AG08396 (cell line): ENCODE results near the gene GRM8.

Experiments used
- DNase-seq: peaks from one replicate; pipeline ENCODE4 v3.0.0; 2012; ENCODE audit warnings: low spot score, mixed read lengths

GRM8 gene

GRCh38 chr7:127230192-127230925, 22.4 kb downstream of the GRM8 start:
- DNase-seq = no peak

DNA sequence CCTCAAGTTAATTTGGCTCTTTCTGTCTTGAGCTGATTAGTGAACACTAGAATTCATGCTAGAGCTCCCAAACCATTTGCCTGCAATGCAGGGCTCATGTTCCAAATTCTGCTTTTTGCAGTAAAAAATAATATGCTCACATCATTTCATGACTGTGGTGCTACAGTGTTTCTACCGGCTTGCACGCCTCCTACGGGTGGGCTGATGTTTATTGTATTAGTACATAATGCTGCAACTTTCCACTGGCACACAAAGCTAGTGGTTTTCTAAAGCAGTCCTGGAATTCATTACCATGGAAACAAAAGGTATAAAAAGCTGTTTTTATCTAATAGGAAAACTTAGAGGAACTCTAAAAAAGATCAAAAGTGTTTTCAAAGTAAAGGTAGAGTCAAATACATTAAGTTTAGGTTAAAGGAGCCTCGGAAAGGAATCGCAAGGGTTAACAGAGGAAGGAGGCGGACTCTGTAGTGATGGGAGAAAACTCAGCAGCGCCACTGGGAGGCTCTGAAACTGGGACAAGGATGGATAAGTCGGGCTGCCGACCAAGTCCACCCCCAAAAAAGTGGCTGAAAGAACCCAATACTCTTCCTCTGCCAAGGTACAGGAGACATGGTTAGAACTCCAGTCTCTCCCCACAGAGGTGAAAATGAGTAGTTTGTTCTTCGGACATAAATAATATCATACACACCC, 25.9 kb downstream of the GRM8 start:
- no peak for DNase-seq

DNA sequence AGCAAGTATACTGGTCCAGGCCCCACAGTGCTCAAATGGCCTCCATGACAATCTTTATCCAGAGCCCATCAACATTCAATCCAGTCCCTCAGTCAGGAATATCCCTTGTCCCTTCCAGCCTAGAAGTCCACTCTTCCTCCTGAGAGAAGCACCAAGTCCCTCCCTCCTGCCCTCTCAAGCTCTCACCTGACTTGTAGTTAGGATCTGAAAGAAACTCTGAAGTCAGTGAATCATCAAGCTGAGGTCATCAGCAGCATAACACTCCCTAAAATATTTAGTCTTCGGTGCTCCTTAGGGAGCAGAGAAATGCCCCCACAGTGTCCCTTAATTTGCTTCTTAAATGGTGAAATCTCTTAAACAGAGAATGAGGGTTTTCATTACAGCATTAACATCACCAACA, 31.0 kb downstream of the GRM8 start:
- DNase-seq = no peak

DNA sequence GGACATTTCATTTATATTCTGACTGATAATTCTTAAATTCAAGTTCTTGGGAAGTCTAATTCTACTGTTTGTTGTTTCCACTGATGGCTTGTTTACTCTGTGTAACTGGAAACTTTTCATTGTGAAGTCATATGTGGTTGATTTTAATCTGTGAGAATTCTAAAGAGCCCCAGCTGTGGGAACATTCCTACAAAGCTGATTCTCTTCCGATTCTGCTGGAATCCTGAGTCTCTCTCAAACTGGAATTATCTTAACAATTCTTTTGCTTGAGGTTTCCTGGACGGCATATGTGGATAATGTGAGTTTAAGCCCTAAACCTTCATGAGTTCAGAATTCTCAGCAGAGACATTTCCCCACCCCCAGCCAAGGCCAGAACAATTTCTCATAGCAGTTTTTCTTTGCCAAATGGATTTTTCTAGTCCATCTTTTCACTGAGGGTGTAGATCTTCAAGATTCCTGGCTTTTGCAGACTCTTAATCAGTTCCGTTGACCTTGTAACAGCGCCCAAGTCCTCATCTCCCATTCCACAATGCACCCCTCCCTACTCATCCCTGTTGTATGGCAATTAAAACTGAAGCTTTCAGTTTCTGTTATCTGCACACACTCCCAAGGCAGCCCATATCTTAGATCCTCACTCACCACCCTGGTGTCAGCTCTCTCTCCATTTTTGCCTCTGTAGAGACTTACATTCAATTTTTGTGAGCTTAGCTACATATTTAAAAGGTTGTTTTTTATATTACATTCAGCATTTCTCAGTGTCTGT, 37.6 kb downstream of the GRM8 start:
- no peak for DNase-seq

DNA sequence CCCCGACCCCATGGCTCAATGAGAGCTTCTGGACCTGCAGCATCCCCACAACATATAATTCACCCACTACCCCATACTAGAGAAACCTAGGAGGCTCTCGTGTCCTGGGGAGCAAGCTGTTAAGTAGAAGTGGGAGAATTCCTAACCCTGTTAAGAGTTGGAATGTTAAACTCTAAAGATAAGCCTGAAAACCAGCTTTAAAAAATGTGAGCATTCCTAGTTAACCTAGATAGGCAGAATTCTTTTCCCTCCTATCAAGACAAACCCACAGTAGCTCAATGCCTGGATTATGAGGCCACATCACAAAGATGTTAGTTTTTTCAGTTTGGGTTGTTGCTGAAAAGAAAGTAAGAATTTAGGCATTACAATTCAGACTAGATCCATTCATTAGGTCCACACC, 42.9 kb downstream of the GRM8 start:
- DNase-seq = no peak

DNA sequence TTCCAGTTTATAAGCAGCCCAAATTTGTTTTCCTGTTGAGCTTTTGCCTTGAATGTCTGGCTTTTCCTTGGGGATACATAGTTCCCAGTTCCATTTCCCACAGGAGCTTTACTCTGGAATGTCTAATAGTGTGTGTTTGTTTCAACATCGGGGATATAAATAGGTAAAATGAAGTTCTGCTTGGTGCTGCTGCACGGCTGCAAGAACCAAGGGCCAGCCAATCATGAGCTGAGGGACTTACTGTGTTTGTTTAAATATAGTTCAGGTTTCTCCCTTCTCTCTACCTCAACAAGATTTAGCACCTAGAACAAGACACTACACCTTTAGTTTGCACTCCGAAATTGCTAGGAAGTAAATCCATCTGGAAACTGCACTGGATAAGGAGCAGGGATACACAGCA, 43.9 kb downstream of the GRM8 start:
- no peak for DNase-seq

DNA sequence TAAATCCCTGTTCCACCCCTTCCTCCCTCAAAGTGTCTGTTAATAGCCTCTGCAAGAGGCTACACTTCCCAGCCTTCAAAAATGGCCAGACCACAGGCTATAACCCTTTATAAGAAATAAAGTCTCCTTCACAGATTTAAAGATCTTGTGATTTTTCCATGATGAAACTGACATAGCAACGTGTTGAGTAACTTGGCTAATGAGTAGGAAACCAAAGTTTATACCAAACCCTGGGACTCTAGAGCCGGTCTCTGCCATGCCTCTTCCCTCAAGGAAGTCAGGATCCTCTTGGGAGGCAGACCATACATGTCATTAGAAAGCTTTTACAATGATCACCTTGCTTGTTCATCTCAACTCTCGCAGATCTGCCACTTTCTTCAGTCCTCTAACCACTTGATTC, 44.4 kb downstream of the GRM8 start:
- DNase-seq = no peak

GRCh38 chr7:127207806-127208205, 44.9 kb downstream of the GRM8 start:
- no peak for DNase-seq

DNA sequence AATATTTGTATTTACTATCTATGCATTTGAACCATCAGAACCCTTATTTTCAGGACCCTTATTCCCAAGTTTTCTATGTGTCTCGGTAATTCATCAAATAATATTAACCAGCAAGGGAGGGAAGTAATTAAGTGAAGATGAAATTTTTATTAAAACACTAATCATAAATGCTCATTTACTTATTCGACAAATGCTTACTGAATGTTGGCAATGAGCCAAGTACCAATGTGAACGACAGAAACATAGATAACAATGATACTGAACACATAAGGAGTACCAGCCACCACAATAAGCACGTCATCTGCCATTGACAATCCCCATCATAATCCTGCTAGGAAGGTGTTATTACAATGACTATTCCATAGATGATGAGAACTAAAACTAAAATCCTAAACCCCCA, 45.5 kb downstream of the GRM8 start:
- no peak for DNase-seq

GRCh38 chr7:127194571-127194970, 58.2 kb downstream of the GRM8 start:
- no peak for DNase-seq

DNA sequence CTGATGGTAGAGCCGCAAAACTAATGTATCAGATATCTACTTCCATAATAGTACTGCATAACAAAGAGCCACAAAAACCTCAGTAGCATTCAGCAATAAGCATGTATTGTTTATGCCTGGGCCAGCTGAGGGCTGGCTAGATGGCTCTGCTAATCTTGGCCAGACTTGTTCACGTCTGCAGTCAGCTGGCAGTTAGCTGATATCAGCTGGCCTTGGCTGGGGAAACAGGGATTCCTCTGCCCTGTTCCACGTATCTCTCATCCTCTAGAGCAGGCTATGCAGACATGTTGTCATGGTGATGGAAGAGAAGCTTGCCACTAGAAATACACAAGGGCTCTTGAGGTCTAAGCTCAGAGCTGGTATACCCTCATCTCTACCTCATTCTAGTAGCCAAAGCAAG, 62.9 kb downstream of the GRM8 start:
- no peak for DNase-seq

- DNase-seq = no peak
These were observed 63.7 kb downstream of the GRM8 start for GRCh38 chr7:127189074-127189473.

DNA sequence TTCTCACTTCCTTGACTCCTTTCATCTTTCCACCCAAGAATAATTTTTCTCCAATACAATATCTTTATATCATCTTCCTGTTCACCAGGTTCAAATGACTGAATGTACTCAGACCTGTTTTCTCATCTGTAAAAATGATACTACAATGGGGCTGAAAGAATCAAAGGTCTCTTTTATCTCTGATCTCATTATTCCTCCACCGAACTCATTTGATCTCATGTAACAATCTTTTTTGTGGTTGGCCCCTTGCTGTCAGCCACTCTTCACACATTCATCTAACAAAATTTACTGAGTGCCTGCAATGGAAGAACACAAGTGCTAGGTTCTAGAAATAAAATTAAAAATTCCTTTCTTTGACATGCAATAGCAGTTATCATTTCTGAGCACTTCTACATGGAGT, 65.0 kb downstream of the GRM8 start:
- DNase-seq = no peak

GRCh38 chr7:127186686-127187085, 66.1 kb downstream of the GRM8 start:
- no peak for DNase-seq

GRCh38 chr7:127177156-127177555, 75.6 kb downstream of the GRM8 start:
- DNase-seq = no peak

- DNase-seq = no peak
These were observed 90.4 kb downstream of the GRM8 start for GRCh38 chr7:127162366-127162765.

DNA sequence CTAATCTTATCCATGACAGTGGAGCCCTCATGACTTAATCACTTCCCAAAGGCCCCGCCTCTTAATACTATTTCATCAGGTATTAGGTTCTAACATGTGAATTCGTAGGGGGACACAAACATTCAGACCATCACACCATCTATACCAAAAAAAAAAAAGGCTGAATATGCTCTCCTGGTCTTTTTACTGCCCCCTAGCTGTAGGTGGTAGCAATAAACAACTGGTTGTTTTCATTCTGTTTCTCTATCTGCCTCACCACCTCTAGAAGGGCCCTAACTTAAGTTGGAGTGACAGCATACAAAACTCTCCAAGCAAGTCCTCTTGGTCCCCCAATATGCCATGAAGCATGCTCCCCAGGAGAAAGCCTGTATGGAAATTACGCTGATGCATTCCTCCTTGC, 94.1 kb downstream of the GRM8 start:
- DNase-seq = no peak

- no peak for DNase-seq
These were observed 97.8 kb downstream of the GRM8 start for GRCh38 chr7:127154958-127155357.

- no peak for DNase-seq
These were observed 98.6 kb downstream of the GRM8 start for GRCh38 chr7:127154101-127154500.

DNA sequence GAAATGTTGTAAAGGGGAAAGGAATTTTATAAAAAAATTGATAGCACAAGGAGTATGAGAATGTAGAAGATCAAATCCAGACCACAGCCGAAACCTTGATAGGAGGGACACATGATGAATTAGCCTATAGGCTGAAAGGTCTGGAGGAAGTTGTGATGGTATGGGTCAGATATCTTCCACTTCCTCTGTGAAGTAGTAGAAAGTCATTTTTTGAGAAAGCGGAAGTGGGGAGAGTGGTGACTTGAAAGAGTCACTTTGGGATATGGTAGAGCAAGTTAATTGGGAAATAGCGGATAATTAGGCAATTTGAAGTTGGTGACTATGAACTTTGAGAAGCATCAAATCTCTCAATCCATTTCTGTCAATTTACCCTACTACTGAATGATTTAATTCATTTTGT, 99.4 kb downstream of the GRM8 start:
- DNase-seq = no peak

DNA sequence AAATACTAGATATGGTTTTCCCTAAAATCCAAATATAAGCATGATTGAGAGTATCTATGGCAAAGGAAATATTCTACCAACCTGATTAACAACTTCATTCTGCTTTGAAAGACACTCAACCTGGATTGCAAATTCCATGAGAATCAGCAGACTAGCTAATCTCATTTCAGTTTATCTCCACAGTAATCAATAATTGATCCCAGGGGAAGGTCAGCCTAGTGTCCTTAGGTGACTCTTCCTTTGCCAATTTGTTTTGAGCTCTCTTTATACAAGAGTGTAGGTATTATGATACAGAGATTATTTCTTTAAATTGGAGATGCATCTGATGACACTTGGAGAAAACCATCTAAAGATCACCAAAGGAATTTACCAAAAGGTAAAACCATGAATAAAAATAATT, 100.3 kb downstream of the GRM8 start:
- no peak for DNase-seq

DNA sequence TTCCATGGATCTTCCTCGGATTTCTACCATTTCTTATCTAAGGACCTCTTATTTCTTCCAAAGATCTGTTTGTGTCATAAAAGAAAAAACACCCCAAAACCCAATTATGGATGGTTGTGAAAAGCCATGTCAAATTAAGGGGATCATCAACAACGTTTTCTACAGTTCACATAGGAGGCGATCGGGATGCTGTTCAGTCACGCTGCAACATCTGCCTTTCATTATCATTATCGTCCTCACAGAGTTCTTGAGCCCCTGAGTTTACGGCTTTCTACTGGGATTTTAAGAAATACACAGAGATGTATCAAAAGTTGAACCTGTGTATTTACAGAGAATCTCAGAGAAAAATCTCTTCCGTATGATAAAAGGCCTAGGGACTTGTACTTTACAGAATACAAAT, 101.4 kb downstream of the GRM8 start:
- no peak for DNase-seq

GRCh38 chr7:127150543-127150942, 102.2 kb downstream of the GRM8 start:
- no peak for DNase-seq
